ENCODE results near the gene POLE.

POLE gene

DNA sequence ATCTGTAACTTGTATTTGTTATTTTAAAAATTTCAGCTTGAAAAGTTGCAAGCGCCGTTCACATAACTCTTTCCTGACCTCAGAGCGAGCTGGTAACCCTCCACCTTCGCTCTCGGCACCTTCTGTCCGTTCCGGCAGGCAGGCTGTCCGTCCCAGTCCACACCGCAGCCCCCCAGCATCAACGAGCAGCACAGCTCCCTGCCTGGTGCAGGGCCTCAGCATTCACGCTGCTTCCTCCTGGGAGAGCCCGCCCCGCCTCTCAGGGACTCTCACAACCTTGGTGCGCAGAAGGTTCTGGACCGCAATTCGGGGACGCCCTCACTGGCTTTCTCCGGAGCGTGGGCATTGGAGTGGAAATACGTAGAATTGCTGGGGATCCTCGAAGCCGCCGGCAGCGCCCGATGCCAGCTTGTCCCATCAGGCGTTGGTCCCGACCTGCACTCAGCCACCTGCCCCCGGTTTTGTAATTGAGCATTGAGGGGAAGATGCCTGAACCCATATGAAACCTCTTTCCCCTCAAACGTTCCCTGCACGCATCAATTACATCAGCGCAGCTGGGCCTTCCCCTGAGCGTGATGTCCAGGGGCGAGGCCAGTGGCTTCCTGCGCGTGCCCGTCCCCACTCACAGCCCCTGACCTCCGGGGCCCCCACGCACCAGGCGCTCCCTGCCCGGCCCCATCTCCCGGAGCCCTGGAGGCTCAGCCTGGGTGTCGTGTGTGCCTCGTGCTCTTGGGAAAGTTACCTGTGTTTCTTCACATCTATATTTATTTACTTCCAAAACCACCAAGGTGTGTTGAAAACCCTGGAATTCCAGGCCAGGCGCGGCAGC, 95.8 kb downstream of the POLE start:
- no peak for DNase-seq

- no peak for DNase-seq
Observed at GRCh38 chr12:132588821-132589669, 98.1 kb downstream of the POLE start.

GRCh38 chr12:132588319-132588718, 98.8 kb downstream of the POLE start:
- no peak for DNase-seq

DNA sequence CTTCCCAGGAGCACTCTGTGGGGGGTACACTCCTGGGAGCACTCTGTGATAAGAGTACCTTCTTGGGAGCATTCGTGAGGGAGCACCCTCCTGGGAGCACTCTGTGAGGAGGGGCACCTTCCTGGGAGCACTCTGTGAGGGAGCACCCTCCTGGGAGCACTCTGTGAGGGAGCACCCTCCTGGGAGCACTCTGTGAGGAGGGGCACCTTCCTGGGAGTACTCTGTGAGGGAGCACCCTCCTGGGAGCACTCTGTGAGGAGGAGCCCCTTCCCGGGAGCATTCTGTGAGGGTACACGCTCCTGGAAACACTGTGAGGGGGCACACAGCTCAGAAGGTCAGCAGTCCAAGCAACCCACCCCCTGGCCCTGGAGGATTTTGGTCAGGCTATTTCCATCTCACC, 99.4 kb downstream of the POLE start:
- no peak for DNase-seq

GRCh38 chr12:132586929-132587328, 100.2 kb downstream of the POLE start:
- DNase-seq, result no peak

- no peak for DNase-seq
Observed at GRCh38 chr12:132585177-132585576, 102.0 kb downstream of the POLE start.

- no peak for DNase-seq
Observed at GRCh38 chr12:132584429-132584828, 102.7 kb downstream of the POLE start.

GRCh38 chr12:132583736-132584135, 103.4 kb downstream of the POLE start:
- DNase-seq, result no peak

DNA sequence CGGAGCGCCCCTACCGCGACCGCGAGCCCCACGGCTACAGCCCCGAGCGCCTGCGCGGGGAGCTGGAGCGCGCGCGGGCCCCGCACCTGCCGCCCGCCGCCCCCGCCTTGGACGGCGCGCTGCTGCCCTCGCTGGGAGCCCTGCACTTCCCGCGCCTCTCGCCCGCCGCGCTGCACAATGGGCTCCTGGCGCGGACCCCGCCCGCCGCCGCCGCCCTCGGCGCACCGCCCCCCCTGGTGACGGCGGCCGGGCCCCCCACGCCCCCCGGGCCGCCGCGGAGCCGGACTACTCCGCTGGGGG, 103.8 kb downstream of the POLE start:
- no peak for DNase-seq

- no peak for DNase-seq
Observed at GRCh38 chr12:132582582-132583410, 104.3 kb downstream of the POLE start.

GRCh38 chr12:132582058-132582420, 105.1 kb downstream of the POLE start:
- no peak for DNase-seq

DNA sequence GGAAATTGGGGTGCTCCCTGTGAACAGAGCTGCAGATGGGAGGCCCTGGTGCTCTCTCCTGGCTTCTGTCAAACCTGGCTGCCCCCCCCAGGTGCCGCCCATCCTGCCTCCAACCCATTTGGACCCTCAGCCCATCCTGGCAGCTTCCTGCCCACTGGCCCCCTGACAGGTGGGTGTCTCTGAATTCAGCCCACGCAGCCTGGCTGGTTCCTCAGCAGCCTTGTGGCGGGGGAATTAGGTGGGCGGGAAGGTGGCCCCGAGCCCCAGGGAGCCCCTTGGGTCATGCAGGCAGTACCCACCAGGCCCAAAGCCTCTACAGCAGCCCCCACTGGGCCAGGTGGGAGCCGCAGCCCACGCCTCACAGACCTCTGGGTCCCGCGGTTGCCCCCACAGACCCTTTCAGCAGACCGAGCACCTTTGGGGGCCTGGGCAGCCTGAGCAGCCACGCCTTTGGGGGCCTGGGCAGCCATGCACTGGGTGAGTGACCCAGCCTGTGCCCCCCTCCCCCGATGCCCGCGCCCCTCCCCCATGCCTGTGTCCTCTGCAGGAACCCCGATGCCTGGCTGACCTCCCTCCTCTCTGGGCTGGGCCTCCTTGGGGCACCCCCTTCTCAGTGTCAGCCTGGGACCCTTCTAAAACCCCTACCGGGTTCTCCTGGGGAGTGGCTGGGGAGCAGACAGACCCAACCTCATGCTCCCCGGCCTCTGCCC, 105.6 kb downstream of the POLE start:
- DNase-seq, result no peak

- no peak for DNase-seq
Observed at GRCh38 chr12:132580701-132581292, 106.3 kb downstream of the POLE start.

DNA sequence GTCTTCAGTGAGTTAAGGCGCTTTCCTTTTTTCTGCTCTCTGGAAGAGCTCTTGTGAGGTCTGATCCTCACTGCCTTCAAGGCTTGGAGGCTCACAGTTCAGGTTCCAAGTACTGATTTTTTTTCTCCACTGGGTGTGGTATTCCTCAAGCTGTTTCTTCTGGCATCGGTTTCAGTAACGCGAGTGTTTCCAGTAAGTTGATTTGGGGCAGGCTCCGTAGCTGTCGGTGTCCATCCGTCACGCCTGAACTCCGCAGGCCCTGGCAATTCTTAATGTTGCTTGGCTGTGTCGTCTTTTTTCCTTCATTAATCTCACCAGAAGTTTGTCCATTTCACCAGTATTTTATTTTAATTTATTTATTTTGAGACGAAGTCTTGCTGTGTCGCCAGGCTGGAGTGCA, 107.4 kb downstream of the POLE start:
- DNase-seq, result no peak

DNA sequence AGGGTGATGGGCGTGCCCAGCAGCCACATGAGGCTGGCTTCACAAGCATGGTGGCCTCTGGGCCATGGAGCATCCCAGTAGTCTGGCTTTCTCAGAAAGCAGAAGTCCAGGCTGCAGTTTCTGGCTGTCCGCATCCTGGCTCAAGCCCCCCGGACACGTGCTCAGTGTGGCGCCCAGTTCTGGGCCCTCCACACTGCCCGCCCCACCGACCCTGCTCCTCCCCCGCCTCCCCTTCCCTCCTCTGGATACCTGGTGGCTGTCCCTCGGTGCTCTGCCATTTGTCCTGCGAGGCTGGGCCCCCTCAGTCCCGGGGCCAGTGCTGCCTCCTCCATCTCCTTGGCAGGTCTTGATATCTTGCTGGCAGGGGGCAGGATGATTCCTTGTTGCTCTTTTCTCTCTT, 108.3 kb downstream of the POLE start:
- no peak for DNase-seq

DNA sequence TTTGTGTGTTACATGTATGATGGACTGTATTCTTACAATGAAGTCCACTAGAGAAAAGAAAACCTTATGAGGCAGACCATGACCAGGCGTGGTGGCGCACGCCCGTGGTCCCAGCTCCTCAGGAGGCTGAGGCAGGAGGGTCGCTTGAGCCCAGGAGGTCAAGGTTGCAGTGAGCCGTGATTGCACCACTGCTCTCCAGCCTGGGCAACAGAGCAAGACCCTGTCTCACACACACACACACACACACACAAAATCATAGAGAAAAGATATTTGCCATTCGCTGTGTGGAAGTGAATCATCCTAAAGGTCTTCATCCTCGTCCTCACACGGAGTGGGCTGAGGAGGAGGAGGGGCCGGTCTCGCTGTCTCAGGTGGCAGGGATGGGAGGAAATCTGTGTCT, 109.0 kb downstream of the POLE start:
- DNase-seq, result no peak

GRCh38 chr12:132577191-132577920, 109.8 kb downstream of the POLE start:
- DNase-seq, result no peak

GRCh38 chr12:132576701-132577100, 110.4 kb downstream of the POLE start:
- DNase-seq, result no peak

DNA sequence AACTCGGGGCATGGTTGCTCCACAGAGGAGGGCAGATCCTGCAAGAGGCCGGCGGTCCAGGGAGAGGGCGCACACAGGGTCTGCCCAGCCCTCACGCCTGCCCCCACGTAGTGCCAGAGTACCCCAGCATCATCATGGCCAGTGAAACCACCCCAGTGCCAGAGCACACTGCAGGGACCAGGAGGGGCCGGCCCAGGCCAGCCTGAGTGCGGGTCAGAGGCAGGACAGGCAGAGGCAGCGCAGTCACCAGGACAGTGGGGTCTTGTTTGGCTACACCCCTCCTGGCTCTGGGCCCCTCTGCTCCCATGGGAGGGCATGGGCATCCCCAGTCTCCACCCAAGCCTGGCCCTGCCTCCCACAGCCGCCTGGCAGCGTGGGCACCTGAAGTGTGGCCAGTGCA, 111.5 kb downstream of the POLE start:
- DNase-seq, result no peak

DNA sequence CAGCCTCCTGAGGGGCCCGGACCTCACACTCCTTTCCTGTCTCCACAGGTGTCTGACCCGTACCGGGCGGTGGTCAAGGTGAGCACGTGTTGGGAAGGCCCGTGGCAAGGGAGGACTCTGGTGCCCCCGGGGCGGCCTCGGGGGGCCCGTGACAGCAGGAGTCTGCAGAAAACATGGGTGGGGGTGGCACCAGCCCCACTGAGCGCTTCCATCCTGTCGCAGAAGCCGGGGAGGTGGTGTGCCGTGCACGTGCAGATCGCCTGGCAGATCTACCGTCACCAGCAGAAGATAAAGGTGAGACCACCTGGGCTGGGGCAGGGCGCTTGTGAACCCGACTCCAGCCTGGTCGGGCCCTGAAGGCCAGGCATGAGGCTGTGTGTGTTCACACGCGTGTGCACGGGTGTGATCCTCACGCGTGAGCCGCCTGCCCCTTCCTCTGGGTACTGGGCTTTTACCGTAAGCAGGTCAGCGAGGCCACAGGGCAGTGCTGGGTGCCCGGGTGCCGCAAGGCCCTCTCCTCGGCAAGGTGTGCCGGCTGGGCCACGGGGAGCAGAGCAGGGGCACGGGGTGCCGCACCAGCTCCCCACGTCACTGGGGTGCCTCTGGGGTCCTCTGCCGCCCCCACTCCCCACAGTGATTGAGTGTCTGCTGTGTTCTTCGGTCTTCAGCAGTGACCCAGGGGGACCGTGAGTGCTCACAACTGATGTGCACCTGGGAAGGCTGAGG, 112.7 kb downstream of the POLE start:
- no peak for DNase-seq
